ENCODE data around the gene NOX3.

- TF ChIP-seq CTCF (conservative IDR thresholded peaks at IDR 0.05 in 1 of 2, IDR thresholded peaks at IDR 0.05 in 1 of 2; ENCODE audit: extremely low read depth in 1 of 2, insufficient read depth in 1 of 2, low read depth in 1 of 2, low read length in 2 of 2) = no peak
- no peak for TF ChIP-seq EZH2 (IDR thresholded peaks at IDR 0.05; ENCODE audit: borderline replicate concordance, low read length)
Observed at GRCh38 chr6:155402656-155403304, 52.9 kb downstream of the NOX3 start.
